IMR-90 (cell line): Measurements from ENCODE around the gene ANKRD44. TPM values are rescaled to one million over a fixed set of nuclear protein-coding genes. Genes with fewer than 3 reads are reported as not detected.
A peak's percentile ranks its signal among the peaks of the same experiment; 100 is the strongest.

ENCODE experiments used
- ATAC-seq: fragments of 200-7000 bp; cut with Tn5 transposase; 2 replicates; pipeline ENCODE4 v1.9.1; 2020; ENCODE audit warnings: low read depth, mild to moderate bottlenecking, moderate library complexity
- BruUV-seq: library from RNA; stranded (reverse); fragments of 400-500 nt; replicated peaks from 2 replicates; lab custom pipeline; 2021; lab: Mats Ljungman, UMichigan
- CTCF ChIA-PET: fragments of 300-600 bp; formaldehyde crosslinking; extraction: SDS; loops from one replicate; lab custom pipeline; 2021; ENCODE audit warnings: antibody characterized with exemption; lab: Yijun Ruan, JAX
- POLR2A ChIA-PET: fragments of 300-600 bp; sonication (Branson Sonifier 250); formaldehyde crosslinking; loops from one replicate; lab custom pipeline; 2022; ENCODE audit warnings: antibody characterized with exemption; ENCODE audit not compliant: unreplicated experiment; lab: Charles Lee
- DNase-seq: peaks from one replicate; pipeline ENCODE4 v3.0.0; 2013
- H2AFZ ChIP-seq: replicated peaks from 2 replicates; pipeline ENCODE3; 2013; ENCODE audit warnings: low read length, mild to moderate bottlenecking; ENCODE audit not compliant: poor library complexity
- H2AK5ac ChIP-seq: 2 replicates; pipeline ENCODE4 v1.6.1; 2013; ENCODE audit warnings: low read depth, low read length, inconsistent platforms
- H2AK9ac ChIP-seq: replicated peaks from 2 replicates; pipeline ENCODE3; 2013; ENCODE audit warnings: mild to moderate bottlenecking, low read depth, low read length, moderate library complexity; ENCODE audit not compliant: poor library complexity
- H2BK120ac ChIP-seq: 2 replicates; pipeline ENCODE4 v1.6.1; 2013; ENCODE audit warnings: low read depth, low read length, inconsistent platforms
- H2BK15ac ChIP-seq: 3 replicates; pipeline ENCODE4 v1.6.1; 2013; ENCODE audit warnings: low read depth, low read length, inconsistent platforms
- H2BK20ac ChIP-seq: 2 replicates; pipeline ENCODE4 v1.6.1; 2013; ENCODE audit warnings: low read depth, mild to moderate bottlenecking, inconsistent platforms, low read length, moderate library complexity
- H2BK5ac ChIP-seq: 2 replicates; pipeline ENCODE4 v1.6.1; 2013; ENCODE audit warnings: mild to moderate bottlenecking, low read depth, low read length, inconsistent platforms; ENCODE audit not compliant: poor library complexity, severe bottlenecking
- H3K14ac ChIP-seq: replicated peaks from 2 replicates; pipeline ENCODE4 v1.6.1; 2013; ENCODE audit warnings: low read depth, low read length, inconsistent platforms
- H3K18ac ChIP-seq: 2 replicates; pipeline ENCODE4 v1.6.1; 2013; ENCODE audit warnings: low read depth, low read length, control low read depth
- H3K23ac ChIP-seq: 2 replicates; pipeline ENCODE4 v1.6.1; 2013; ENCODE audit warnings: low read depth, low read length, inconsistent platforms
- H3K27ac ChIP-seq: 2 replicates; pipeline ENCODE4 v1.5.1; 2013; ENCODE audit warnings: mild to moderate bottlenecking, control low read depth, low read length; ENCODE audit not compliant: insufficient read depth
- H3K27me3 ChIP-seq: 2 replicates; pipeline ENCODE4 v1.6.1; 2013; ENCODE audit warnings: low read length; ENCODE audit not compliant: control insufficient read depth, insufficient read depth
- H3K36me3 ChIP-seq: 2 replicates; pipeline ENCODE4 v1.6.1; 2013; ENCODE audit warnings: low read length, mixed read lengths; ENCODE audit not compliant: control insufficient read depth, insufficient read depth
- H3K4ac ChIP-seq: 2 replicates; pipeline ENCODE4 v1.6.1; 2013; ENCODE audit warnings: low read depth, low read length, inconsistent platforms
- H3K4me1 ChIP-seq: 2 replicates; pipeline ENCODE4 v1.6.1; 2013; ENCODE audit warnings: low read length, mixed read lengths; ENCODE audit not compliant: control insufficient read depth, insufficient read depth
- H3K4me2 ChIP-seq: 2 replicates; pipeline ENCODE4 v1.6.1; 2013; ENCODE audit warnings: low read depth, mild to moderate bottlenecking, control low read depth, low read length, moderate library complexity
- H3K4me3 ChIP-seq: 2 replicates; pipeline ENCODE4 v1.5.1; 2013; ENCODE audit warnings: low read depth, mild to moderate bottlenecking, control low read depth, low read length, moderate library complexity; ENCODE audit not compliant: insufficient read depth
- H3K56ac ChIP-seq: 2 replicates; pipeline ENCODE4 v1.6.1; 2013; ENCODE audit warnings: low read length, inconsistent platforms; ENCODE audit not compliant: insufficient read depth; ENCODE audit errors: extremely low read depth
- H3K79me1 ChIP-seq, 2 experiments: 2 replicates each; pipeline ENCODE4 v1.6.1; 2013; ENCODE audit warnings: low read length in 2 of 2, inconsistent platforms in 1 of 2, low read depth in 1 of 2
- H3K9ac ChIP-seq: 2 replicates; pipeline ENCODE4 v1.6.1; 2013; ENCODE audit warnings: low read depth, low read length, control low read depth
- H3K9me1 ChIP-seq: 2 replicates; pipeline ENCODE4 v1.6.1; 2013; ENCODE audit warnings: low read length, inconsistent platforms; ENCODE audit not compliant: insufficient read depth
- H3K9me3 ChIP-seq: 2 replicates; pipeline ENCODE4 v1.6.1; 2013; ENCODE audit warnings: low read length; ENCODE audit not compliant: control insufficient read depth, insufficient read depth
- H4K20me1 ChIP-seq: 2 replicates; pipeline ENCODE4 v1.6.1; 2013; ENCODE audit warnings: low read length, inconsistent platforms; ENCODE audit not compliant: insufficient read depth
- H4K5ac ChIP-seq: 2 replicates; pipeline ENCODE4 v1.6.1; 2013; ENCODE audit warnings: mild to moderate bottlenecking, low read depth, low read length, control low read depth
- H4K8ac ChIP-seq, 2 experiments: 2 replicates each; pipeline ENCODE4 v1.6.1; 2013; ENCODE audit warnings: low read depth in 2 of 2, low read length in 2 of 2, control low read depth in 1 of 2, inconsistent platforms in 1 of 2
- H4K91ac ChIP-seq: 2 replicates; pipeline ENCODE4 v1.6.1; 2013; ENCODE audit warnings: low read depth, low read length, inconsistent platforms; ENCODE audit not compliant: insufficient read depth
- FOS ChIP-seq: fragments of 150-350 bp; IDR thresholded peaks from 2 replicates; pipeline ENCODE4 v1.6.1; 2016; ENCODE audit warnings: low read depth, low read length
- WGBS, 2 experiments: methylation state at CpG; one replicate each; pipeline versions ENCODE4 v1.1.5 to v1.1.7; 2013; ENCODE audit warnings: missing lambda C conversion rate in 2 of 2; ENCODE audit not compliant: insufficient read length in 1 of 2; ENCODE audit errors: extremely low coverage in 2 of 2; 5-methylcytosine and 5-hydroxymethylcytosine counted together
- dilution Hi-C: fragments of 300-500 bp; cut with HindIII; formaldehyde crosslinking; loops from one replicate; pipeline ENCODE4 v1.14.3; 2018; ENCODE audit warnings: low sequenced_read_pairs; ENCODE audit not compliant: unreplicated experiment
- in situ Hi-C: fragments of 300-500 bp; cut with MboI; formaldehyde crosslinking; loops from 3 replicates; pipeline ENCODE4 v1.14.3; 2019; ENCODE audit warnings: low sequenced_read_pairs, inconsistent platforms, mixed read lengths
- intact Hi-C: fragments of 100-400 bp; cut with micrococcal nuclease; formaldehyde crosslinking; loops from 2 replicates; pipeline ENCODE4 v1.10.0; 2022
- polyA plus RNA-seq, 3 experiments: library from polyadenylated mRNA; depleted of rRNA; stranded (reverse); fragments of >200 nt; gene quantifications; 2 replicates each; pipeline ENCODE4 v1.2.3, GENCODE V29; 2012; ENCODE audit warnings: low replicate concordance in 1 of 3
- total RNA-seq: library from RNA; depleted of rRNA; stranded (reverse); fragments of >200 nt; gene quantifications from 2 replicates; pipeline ENCODE4 v1.2.3, GENCODE V29; 2012
- TF ChIP-seq, protein P1 (sequence below): conservative IDR thresholded peaks from 2 replicates; pipeline ENCODE4 v1.5.1; 2012; ENCODE audit warnings: mild to moderate bottlenecking, low read depth, low read length, improper control_type of control experiment

Gene ANKRD44
- total and polyA plus RNA-seq, 2 of the 4 experiments (the other 2 are of a cell fraction): 5.2 to 15.6 TPM

DNA sequence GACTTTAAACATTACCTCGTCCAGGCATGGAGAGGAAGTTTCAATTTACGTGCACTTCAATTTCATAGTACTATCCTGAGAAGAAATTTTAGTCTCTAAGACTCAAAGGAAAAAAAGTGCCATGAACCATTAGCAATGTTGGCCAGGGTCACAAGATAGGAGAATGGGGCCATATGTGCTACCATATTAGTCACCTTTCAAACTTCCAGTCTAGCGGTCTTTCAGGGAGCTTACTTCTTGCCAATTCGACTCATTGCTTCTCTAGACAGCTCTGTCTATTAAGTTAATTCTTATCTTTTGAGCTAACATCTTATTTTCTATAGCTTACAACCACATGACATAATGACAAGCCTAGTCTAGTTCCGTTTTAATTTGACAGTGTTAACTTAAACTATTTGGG lies 129.1 kb downstream of the ANKRD44 start:
- no peaks in the 10 kb centered on the region for H3K79me1 ChIP-seq
- no peak overlapping the region for H2AK9ac ChIP-seq
- H3K27me3 ChIP-seq: no peaks in the 10 kb centered on the region
- no peak overlapping the region for H2BK15ac ChIP-seq
- in situ Hi-C loops (no loop called here), intact Hi-C loops (no loop called here), dilution Hi-C loops (no loop called here)
- no peak overlapping the region for H3K4me2 ChIP-seq
- ATAC-seq (no peak), DNase-seq (peak; percentile 80)
- H3K23ac ChIP-seq: no peak overlapping the region
- H3K4me3 ChIP-seq: no peak overlapping the region
- no peaks in the 10 kb centered on the region for H3K36me3 ChIP-seq
- H3K27ac ChIP-seq: no peak overlapping the region
- no peak overlapping the region for H4K5ac ChIP-seq
- 0 out of 2 replicates have a peak, but pooled peaks have one; percentile 3 for TF ChIP-seq FOS
- TF ChIP-seq, protein P1, sequence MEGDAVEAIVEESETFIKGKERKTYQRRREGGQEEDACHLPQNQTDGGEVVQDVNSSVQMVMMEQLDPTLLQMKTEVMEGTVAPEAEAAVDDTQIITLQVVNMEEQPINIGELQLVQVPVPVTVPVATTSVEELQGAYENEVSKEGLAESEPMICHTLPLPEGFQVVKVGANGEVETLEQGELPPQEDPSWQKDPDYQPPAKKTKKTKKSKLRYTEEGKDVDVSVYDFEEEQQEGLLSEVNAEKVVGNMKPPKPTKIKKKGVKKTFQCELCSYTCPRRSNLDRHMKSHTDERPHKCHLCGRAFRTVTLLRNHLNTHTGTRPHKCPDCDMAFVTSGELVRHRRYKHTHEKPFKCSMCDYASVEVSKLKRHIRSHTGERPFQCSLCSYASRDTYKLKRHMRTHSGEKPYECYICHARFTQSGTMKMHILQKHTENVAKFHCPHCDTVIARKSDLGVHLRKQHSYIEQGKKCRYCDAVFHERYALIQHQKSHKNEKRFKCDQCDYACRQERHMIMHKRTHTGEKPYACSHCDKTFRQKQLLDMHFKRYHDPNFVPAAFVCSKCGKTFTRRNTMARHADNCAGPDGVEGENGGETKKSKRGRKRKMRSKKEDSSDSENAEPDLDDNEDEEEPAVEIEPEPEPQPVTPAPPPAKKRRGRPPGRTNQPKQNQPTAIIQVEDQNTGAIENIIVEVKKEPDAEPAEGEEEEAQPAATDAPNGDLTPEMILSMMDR: no peak
- no TSS peak for BruUV-seq
- H4K8ac ChIP-seq: no peak overlapping the region
- no peak overlapping the region for H2BK120ac ChIP-seq
- H4K20me1 ChIP-seq: no peaks in the 10 kb centered on the region; the same call in 1 of the 2 replicates
- H4K91ac ChIP-seq: no peak overlapping the region
- H3K56ac ChIP-seq: no peak overlapping the region
- H3K9me3 ChIP-seq: no peaks in the 10 kb centered on the region
- H3K9ac ChIP-seq: no peak overlapping the region
- 76% methylated on average over 3 of the region's 5 CpGs; no CpG with 5 or more reads in 1 of the 2 experiments for WGBS, 2 experiments
- CTCF ChIA-PET: interaction anchor here (0.9 kb wide), 1 partner anchor 73 kb away, joined by 4 read pairs; no protein-coding TSS in a partner anchor
- no peak overlapping the region for H3K4ac ChIP-seq
- H3K18ac ChIP-seq: no peak overlapping the region
- H2BK20ac ChIP-seq: no peak overlapping the region
- peaks cover 7% of the 10 kb centered on the region for H3K4me1 ChIP-seq
- H3K14ac ChIP-seq: no peak overlapping the region
- H3K9me1 ChIP-seq: peaks cover 9% of the 10 kb centered on the region
- no peak overlapping the region for H2AFZ ChIP-seq
- no peak overlapping the region for H2BK5ac ChIP-seq
- POLR2A ChIA-PET: no interaction called here
- no peak overlapping the region for H2AK5ac ChIP-seq
